PC-3 (cell line): Measurements from ENCODE around the gene IL17RA. TPM values are rescaled to one million over a fixed set of nuclear protein-coding genes. Genes with fewer than 3 reads are reported as not detected.

Source experiments
- ATAC-seq: fragments of 200-7000 bp; cut with Tn5 transposase; 2 replicates; pipeline ENCODE4 v1.9.1; 2020; ENCODE audit warnings: mild to moderate bottlenecking, moderate library complexity
- BruUV-seq: library from RNA; stranded (reverse); fragments of 400-500 nt; replicated peaks from 2 replicates; lab custom pipeline; 2021; lab: Mats Ljungman, UMichigan
- CTCF ChIA-PET: fragments of 300-600 bp; sonication (Branson Sonifier 250); formaldehyde crosslinking; loops from one replicate; lab custom pipeline; 2022; ENCODE audit warnings: antibody characterized with exemption; lab: Charles Lee
- POLR2A ChIA-PET: fragments of 300-600 bp; sonication (Branson Sonifier 250); formaldehyde crosslinking; loops from one replicate; lab custom pipeline; 2022; ENCODE audit warnings: antibody characterized with exemption; ENCODE audit not compliant: unreplicated experiment; lab: Charles Lee
- DNase-seq: peaks from one replicate; pipeline ENCODE4 v3.0.0-alpha.2; 2015
- H2AFZ ChIP-seq: fragments of 300-600 bp; sonication (generic); 2 replicates; pipeline ENCODE4 v1.6.0; 2016; ENCODE audit warnings: antibody characterized with exemption, low read length
- H3F3A ChIP-seq: fragments of 300-600 bp; sonication (generic); one replicate; pipeline ENCODE4 v1.6.0; 2017; ENCODE audit warnings: antibody characterized with exemption, low read length, control low read depth, mild to moderate bottlenecking; ENCODE audit not compliant: unreplicated experiment
- H3K27ac ChIP-seq: fragments of 300-600 bp; sonication (generic); 2 replicates; pipeline ENCODE4 v1.5.1; 2016; ENCODE audit warnings: mild to moderate bottlenecking, low read length
- H3K27me3 ChIP-seq: fragments of 300-600 bp; sonication (generic); 2 replicates; pipeline ENCODE4 v1.6.1; 2016; ENCODE audit warnings: low read length, mixed read lengths
- H3K36me3 ChIP-seq: fragments of 300-600 bp; sonication (generic); 2 replicates; pipeline ENCODE4 v1.6.1; 2016; ENCODE audit warnings: low read depth, mixed run types, low read length, mixed read lengths
- H3K4me1 ChIP-seq: fragments of 300-600 bp; sonication (generic); 2 replicates; pipeline ENCODE4 v1.5.1; 2016; ENCODE audit warnings: low read length; ENCODE audit not compliant: insufficient read depth
- H3K4me2 ChIP-seq: fragments of 300-600 bp; sonication (generic); 2 replicates; pipeline ENCODE4 v1.6.0; 2016; ENCODE audit warnings: low read length
- H3K4me3 ChIP-seq: fragments of 300-600 bp; sonication (generic); 2 replicates; pipeline ENCODE4 v1.5.1; 2016; ENCODE audit warnings: mild to moderate bottlenecking, low read length, mixed read lengths
- H3K79me2 ChIP-seq: fragments of 300-600 bp; sonication (generic); 2 replicates; pipeline ENCODE4 v1.6.1; 2017; ENCODE audit warnings: low read length, mixed read lengths
- H3K9ac ChIP-seq: fragments of 300-600 bp; sonication (generic); 2 replicates; pipeline ENCODE4 v1.6.0; 2016; ENCODE audit warnings: mild to moderate bottlenecking, low read length
- H3K9me2 ChIP-seq: fragments of 300-600 bp; sonication (generic); replicated peaks from 2 replicates; pipeline ENCODE4 v1.6.1; 2016; ENCODE audit warnings: mixed run types, low read length, mixed read lengths
- H3K9me3 ChIP-seq: fragments of 300-600 bp; sonication (generic); 2 replicates; pipeline ENCODE4 v1.6.1; 2016; ENCODE audit warnings: low read length, mixed read lengths
- H4K20me1 ChIP-seq: fragments of 300-600 bp; sonication (generic); 2 replicates; pipeline ENCODE4 v1.6.1; 2016; ENCODE audit warnings: low read length, mixed read lengths
- EZH2 ChIP-seq: fragments of 300-600 bp; sonication (generic); IDR thresholded peaks from one replicate; pipeline ENCODE4 v1.6.1; 2017; ENCODE audit warnings: antibody characterized with exemption, mild to moderate bottlenecking, low read length; ENCODE audit not compliant: unreplicated experiment
- EZH2phosphoT487 ChIP-seq: fragments of 300-600 bp; sonication (generic); IDR thresholded peaks from 2 replicates; pipeline ENCODE4 v1.6.1; 2018; ENCODE audit warnings: mild to moderate bottlenecking, antibody characterized with exemption, low read length, borderline replicate concordance
- intact Hi-C: fragments of 100-400 bp; cut with micrococcal nuclease; formaldehyde crosslinking; loops from 2 replicates; pipeline ENCODE4 v1.9.0; 2023
- total RNA-seq: library from RNA; depleted of rRNA; stranded (reverse); fragments of >200 nt; gene quantifications from 2 replicates; pipeline ENCODE4 v1.2.3, GENCODE V29; 2014
- TF ChIP-seq, protein P1 (sequence below): fragments of 300-600 bp; sonication (generic); conservative IDR thresholded peaks from 2 replicates; pipeline ENCODE4 v1.5.1; 2017; ENCODE audit warnings: antibody characterized with exemption, low read depth, mild to moderate bottlenecking, low read length

Gene IL17RA
- total RNA-seq, 1 experiment from 2014 or later, result 5.9 TPM

DNA sequence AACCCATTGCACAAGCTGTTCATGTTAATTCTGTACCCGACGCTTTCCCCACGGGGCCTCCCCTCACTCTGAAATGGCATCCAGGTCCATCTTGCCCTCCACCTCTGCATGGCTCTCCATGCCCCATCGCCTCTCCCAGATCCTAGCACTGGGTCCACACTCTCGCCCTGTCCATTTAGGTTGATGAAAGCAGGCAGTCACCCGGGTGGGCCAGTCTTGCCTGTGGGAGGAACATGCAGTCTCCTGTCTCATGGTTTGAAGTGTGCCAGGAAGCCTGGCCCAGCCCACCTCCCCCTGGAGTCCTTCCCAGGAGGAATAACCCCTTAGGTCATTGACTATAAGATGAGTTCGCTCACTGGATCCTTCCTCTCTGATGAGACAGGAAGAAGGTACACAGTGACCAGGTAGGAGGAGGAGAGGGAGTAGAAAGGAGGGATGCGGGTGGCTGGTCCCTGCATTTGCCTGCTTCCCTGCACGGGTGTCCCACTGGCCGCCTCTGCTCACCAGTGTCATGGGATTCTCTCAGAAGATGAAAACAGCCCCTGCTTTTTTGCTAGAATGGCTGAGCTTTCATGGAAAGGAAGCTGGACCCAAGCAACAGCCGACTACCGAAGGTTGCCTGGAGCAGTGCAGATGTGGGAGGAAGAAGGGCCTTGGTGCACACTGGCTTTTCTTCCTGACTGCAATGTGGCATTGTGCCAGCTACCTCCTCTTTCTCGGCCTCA, 29.5 kb downstream of the IL17RA start:
- no TSS peak for BruUV-seq
- ChIA-PET CTCF (no interaction called here), POLR2A (no interaction called here)
- DNase-seq (no peak), ATAC-seq (no peak)
- Histone ChIP-seq H3K4me2 (no peak overlapping the region), H3F3A (no peaks in the 10 kb centered on the region), H3K79me2 (no peaks in the 10 kb centered on the region), H3K27ac (no peak overlapping the region), H3K9ac (no peak overlapping the region), H3K4me1 (peaks cover 11% of the 10 kb centered on the region), H3K27me3 (no peaks in the 10 kb centered on the region), H3K4me3 (no peak overlapping the region), H3K9me2 (no peaks in the 10 kb centered on the region), H3K36me3 (no peaks in the 10 kb centered on the region), H2AFZ (no peak overlapping the region), H4K20me1 (no peaks in the 10 kb centered on the region), H3K9me3 (no peaks in the 10 kb centered on the region)
- intact Hi-C loops, result no loop called here
- TF ChIP-seq EZH2, result no peak

DNA sequence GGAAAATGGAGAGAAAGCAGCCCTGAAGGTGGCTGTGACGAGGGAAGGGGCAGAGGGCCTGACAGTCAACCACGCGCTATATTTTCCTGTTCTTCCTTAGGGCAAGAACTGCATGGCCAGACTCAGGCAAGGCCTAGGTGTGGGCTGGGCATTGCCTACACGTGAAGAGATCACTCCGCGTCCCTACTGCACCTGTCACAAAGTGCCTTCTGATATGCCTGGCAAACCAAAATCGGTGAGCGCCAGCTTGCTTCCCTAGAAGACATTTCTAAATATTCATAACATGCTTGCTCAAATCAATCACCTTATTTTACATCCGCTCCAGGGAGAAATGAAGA, 30.1 kb downstream of the IL17RA start:
- Histone ChIP-seq H3K79me2 (no peaks in the 10 kb centered on the region), H3K4me1 (peaks cover 11% of the 10 kb centered on the region), H3K9me2 (no peaks in the 10 kb centered on the region), H3K27me3 (no peaks in the 10 kb centered on the region), H3K9me3 (no peaks in the 10 kb centered on the region), H3K4me3 (no peak overlapping the region), H2AFZ (no peak overlapping the region), H3F3A (no peaks in the 10 kb centered on the region), H3K36me3 (no peaks in the 10 kb centered on the region), H3K27ac (no peak overlapping the region), H3K9ac (no peak overlapping the region), H3K4me2 (no peak overlapping the region), H4K20me1 (no peaks in the 10 kb centered on the region)
- ChIA-PET POLR2A (no interaction called here), CTCF (no interaction called here)
- intact Hi-C loops, result no loop called here
- BruUV-seq, result no TSS peak
- TF ChIP-seq EZH2, result no peak
- TF ChIP-seq, protein P1, sequence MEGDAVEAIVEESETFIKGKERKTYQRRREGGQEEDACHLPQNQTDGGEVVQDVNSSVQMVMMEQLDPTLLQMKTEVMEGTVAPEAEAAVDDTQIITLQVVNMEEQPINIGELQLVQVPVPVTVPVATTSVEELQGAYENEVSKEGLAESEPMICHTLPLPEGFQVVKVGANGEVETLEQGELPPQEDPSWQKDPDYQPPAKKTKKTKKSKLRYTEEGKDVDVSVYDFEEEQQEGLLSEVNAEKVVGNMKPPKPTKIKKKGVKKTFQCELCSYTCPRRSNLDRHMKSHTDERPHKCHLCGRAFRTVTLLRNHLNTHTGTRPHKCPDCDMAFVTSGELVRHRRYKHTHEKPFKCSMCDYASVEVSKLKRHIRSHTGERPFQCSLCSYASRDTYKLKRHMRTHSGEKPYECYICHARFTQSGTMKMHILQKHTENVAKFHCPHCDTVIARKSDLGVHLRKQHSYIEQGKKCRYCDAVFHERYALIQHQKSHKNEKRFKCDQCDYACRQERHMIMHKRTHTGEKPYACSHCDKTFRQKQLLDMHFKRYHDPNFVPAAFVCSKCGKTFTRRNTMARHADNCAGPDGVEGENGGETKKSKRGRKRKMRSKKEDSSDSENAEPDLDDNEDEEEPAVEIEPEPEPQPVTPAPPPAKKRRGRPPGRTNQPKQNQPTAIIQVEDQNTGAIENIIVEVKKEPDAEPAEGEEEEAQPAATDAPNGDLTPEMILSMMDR, result no peak
- no peak for TF ChIP-seq EZH2phosphoT487
- DNase-seq (no peak), ATAC-seq (no peak)

DNA sequence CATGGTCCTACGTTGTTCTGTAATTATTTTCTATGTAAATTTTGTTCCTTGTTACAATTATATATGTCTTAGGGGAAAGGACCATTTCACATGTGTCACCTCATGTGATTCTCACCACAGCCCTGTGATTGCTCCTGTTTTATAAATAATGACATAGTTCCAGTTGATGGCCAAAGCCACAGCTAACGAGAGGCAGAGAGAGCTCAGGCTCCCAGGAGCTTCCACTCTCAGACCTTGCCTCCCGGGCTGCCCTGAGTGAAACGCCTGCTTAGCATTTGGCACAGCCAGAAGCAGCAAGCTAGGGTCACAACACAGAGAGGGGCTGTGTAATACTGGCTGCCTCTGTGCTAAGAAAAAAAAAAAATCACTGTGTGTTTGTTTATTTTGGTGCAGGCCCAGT, 30.4 kb downstream of the IL17RA start:
- DNase-seq, result no peak
- no peaks in the 10 kb centered on the region for H3F3A ChIP-seq
- intact Hi-C loops, result no loop called here
- H3K9ac ChIP-seq, result no peak overlapping the region
- no peak overlapping the region for H3K4me3 ChIP-seq
- H4K20me1 ChIP-seq, result no peaks in the 10 kb centered on the region
- ChIA-PET POLR2A (no interaction called here), CTCF (no interaction called here)
- H3K9me2 ChIP-seq, result no peaks in the 10 kb centered on the region
- H3K9me3 ChIP-seq, result no peaks in the 10 kb centered on the region
- H2AFZ ChIP-seq, result no peak overlapping the region
- H3K27ac ChIP-seq, result no peak overlapping the region
- H3K4me1 ChIP-seq, result peaks cover 11% of the 10 kb centered on the region
- TF ChIP-seq EZH2 (no peak), EZH2phosphoT487 (no peak)
- TF ChIP-seq, protein P1, result no peak
- no TSS peak for BruUV-seq
- ATAC-seq, result no peak
- H3K27me3 ChIP-seq, result no peaks in the 10 kb centered on the region
- no peaks in the 10 kb centered on the region for H3K79me2 ChIP-seq
- no peaks in the 10 kb centered on the region for H3K36me3 ChIP-seq
- no peak overlapping the region for H3K4me2 ChIP-seq
